Colon (tissue), 2 donors: ENCODE data around the gene HIP1R.

Experiments
- FAIRE-seq: peaks from 2 replicates; lab custom pipeline; 2012; peaks lifted over from hg19 to GRCh38; lab: Jason Lieb, UNC
- donor health status: control.
- donor health status: control.

HIP1R gene

GRCh38 chr12:122830517-122831214 lies 4.6 kb upstream of the HIP1R start:
- no peak for FAIRE-seq

GRCh38 chr12:122834104-122834920 lies 945 bp upstream of the HIP1R start:
- no peak for FAIRE-seq

- FAIRE-seq: no peak
Measured at GRCh38 chr12:122835750-122836026, 431 bp downstream of the HIP1R start.

GRCh38 chr12:122836027-122836921 lies 1.0 kb downstream of the HIP1R start:
- no peak for FAIRE-seq

- no peak for FAIRE-seq
Measured at GRCh38 chr12:122837306-122838265, 2.3 kb downstream of the HIP1R start.

GRCh38 chr12:122838841-122839240 lies 3.6 kb downstream of the HIP1R start:
- no peak for FAIRE-seq

- FAIRE-seq: no peak
Measured at GRCh38 chr12:122839907-122840554, 4.8 kb downstream of the HIP1R start.

- FAIRE-seq: no peak
Measured at GRCh38 chr12:122840580-122841513, 5.6 kb downstream of the HIP1R start.

GRCh38 chr12:122841544-122842321 lies 6.5 kb downstream of the HIP1R start:
- FAIRE-seq: no peak

- no peak for FAIRE-seq
Measured at GRCh38 chr12:122842505-122843405, 7.5 kb downstream of the HIP1R start.

- no peak for FAIRE-seq
Measured at GRCh38 chr12:122843455-122843854, 8.2 kb downstream of the HIP1R start.

GRCh38 chr12:122844366-122844971 lies 9.2 kb downstream of the HIP1R start:
- FAIRE-seq: no peak

GRCh38 chr12:122845041-122845864 lies 10.0 kb downstream of the HIP1R start:
- no peak for FAIRE-seq

GRCh38 chr12:122845865-122846621 lies 10.8 kb downstream of the HIP1R start:
- FAIRE-seq: no peak

- FAIRE-seq: no peak
Measured at GRCh38 chr12:122846622-122847515, 11.6 kb downstream of the HIP1R start.
